NCI-H2107 treated with DMSO at 0.1 percent for 48 hours (cell line): ENCODE results near the gene DIPK1B.

Experiments used
- DNase-seq: peaks from one replicate; lab custom pipeline; 2025; ENCODE audit not compliant: unreplicated experiment; lab: John Stamatoyannopoulos, UW

The DIPK1B gene

DNA sequence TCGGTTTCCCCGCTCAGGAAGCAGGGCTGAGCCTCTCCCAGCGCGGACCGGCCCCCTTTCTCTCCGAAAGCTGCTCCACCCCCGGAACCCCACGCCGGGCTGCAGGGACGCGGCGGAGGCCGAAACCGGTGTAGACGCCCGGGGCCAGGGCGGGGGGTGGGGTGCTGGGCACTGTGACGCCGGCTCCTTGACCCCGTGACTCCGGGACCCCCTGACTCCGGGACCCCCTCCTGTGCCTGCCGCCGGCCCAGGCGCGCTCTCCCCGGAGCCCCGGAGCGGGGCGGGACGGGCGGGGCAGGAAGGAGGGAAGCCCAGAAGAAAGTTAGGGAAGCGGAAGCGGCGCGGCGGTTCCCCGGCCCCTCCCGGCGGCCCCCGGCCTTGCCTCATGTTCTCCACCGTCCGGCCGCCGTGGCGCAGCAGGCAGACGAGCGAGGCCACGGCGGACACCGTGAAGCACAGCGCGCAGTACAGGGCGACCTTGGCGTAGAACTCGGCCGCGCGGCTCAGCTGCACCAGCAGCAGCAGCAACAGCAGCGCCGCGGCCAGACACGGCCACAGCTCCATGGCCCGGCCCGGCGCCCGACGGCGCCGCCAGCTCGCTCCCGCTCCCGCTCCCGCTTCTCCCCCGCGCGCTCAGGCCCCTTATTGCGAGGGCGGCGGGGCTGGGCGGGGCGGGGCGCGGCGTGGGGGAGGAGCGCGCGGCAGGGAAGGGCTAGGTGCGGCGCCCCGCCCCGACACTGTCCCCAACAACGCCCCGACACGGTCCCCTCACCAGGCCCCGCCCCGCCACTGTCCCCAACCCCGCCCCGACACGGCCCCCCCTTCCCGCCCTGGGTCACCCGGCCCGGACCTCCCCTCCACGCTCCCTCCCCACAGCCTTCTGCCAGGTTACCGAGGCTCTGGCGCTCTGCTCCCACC, 25.3 kb upstream of the DIPK1B start, which contains the start of gene AGPAT2:
TSS of gene AGPAT2 (minus strand) at position 664 of the 918 bp plus-strand sequence. CDS start at position 564, 100 bp downstream.
- DNase-seq, result no peak

DNA sequence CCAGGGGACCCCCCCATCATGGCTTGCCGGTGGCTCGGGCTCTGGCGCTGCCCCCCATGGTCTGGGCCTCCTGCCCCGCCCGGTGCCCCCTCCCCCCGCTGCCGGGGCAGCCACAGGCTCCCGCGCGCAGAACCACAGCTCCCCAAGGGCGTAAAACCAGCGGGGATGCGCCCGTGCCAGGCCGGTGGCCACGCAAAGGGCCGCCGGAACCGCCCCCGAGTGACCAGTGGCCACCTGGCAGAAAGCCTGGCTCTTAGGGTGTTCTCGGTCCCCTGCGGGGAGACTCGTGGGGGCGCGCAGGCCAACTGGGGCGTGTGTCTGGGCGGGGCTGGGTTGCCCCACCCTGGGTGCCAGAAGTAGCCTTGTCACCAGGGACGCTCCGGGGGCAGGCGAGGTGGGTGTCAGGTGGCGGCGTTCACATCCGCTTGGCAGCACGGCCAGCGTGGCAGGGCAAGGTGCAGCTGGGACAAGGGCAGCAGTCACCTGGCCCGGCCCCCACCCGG, 24.6 kb upstream of the DIPK1B start:
- DNase-seq, result no peak

DNA sequence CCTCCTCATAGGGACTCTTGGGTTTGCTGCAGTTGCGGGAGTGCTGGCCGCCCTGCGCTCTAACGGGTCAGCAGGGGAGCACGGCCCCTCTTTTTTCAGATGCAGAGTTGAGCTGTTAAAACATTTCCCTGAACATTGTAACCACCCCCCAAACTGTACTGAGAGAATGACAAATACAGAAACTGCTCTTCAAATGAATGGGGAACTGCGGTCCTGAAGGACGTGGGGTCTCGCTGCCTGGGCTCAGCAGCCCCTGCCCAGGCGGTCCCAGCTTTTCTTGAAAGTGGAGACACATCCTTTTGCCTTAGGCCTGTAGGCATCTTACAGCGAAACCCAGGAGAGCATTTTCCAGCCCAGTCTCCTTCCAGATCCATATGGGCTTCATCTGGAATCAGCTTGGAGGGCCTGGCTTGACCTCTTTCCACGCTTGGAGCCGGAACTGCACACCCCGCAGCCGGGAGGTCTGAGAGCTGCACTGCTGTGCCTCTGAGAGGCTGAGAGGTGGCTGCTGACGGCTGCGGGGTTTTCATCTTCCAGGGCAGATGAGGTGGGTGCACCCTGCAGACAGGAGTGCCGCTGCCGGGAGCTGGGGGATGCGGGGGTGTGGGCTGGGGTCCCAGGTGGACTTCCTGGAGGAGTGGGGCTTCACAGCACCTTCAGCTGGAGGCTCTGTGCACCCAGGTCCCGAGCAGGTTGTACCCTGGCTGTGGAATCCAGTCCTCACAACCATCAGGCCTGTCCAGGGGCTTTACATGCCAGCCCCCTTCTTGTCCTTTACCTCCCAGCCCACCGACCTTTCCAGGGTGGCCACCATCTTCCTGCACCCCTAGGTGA, 23.9 kb upstream of the DIPK1B start:
- no peak for DNase-seq

DNA sequence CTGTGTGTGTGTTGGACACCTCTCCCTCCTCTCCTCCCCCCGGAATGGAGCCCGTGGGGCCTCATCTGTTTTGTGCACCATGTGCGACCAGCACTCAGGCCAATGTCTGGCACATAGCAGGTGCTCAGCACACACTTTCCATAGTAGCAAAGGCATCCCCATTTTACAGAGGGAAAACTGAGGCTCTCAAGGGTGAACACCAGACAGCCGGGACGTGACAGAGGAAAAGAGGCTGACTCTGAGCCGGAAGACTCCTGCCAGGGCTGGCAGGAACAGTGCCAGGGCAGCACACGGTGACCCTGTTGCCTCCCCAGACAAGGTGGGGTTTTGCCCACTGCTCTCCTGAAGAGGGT, 23.3 kb upstream of the DIPK1B start:
- DNase-seq, result no peak

DNA sequence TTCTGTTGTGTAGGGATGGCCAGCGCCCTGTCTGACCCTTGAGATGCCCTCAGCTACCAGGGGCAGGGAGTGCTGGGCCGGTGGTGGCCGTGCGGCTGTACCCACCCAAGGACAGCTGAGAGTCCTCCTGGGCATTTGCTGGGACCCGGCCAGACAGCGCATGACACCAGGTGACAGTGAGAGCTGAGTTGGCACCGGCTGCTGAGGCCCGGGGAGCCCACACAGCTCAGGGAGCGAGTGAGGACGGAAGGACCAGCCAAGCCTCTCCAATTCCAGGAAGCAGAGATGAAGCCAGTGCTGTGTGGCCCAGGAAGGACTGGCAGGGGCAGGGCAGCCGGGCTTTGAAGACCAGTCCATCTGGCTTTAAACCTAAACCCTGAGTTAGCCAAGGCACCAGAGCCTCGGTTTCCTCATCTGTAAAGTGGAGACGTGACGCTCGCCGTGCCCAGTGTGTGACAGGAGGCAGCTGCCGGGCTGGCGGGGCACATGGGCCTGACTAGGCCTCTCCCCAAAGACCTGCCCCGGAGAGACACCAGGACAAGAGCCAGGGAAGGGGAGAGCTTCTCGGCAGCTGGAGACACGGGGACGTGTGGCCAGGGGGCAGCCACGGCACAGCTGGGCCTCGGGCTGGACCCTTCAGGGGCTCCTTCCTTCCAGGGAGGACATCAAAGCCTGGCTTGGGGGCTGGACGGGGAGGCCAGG, 22.1 kb upstream of the DIPK1B start:
- no peak for DNase-seq

DNA sequence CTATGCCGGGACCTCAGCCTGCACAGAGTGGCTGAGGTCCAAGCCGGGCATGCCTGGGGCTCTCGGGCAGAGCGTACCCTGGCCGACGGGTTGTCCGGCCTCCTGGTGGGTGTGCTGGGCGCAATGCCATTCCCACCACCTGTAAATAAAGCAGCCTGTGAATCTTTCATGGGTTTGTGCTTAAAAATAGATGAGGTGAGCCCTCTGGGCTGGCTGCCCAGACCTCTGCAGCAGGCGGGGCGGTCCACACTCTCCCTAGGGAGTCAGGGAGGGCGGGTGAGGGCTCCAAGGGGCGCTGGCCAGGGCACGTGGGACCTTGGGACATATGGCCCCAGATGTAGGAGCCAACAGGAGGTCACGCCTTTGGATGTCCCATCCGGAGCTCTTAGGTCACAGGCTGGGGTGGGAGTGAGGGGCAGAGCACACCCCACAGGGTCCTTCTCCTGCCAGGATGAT, 21.5 kb upstream of the DIPK1B start:
- DNase-seq, result no peak

DNA sequence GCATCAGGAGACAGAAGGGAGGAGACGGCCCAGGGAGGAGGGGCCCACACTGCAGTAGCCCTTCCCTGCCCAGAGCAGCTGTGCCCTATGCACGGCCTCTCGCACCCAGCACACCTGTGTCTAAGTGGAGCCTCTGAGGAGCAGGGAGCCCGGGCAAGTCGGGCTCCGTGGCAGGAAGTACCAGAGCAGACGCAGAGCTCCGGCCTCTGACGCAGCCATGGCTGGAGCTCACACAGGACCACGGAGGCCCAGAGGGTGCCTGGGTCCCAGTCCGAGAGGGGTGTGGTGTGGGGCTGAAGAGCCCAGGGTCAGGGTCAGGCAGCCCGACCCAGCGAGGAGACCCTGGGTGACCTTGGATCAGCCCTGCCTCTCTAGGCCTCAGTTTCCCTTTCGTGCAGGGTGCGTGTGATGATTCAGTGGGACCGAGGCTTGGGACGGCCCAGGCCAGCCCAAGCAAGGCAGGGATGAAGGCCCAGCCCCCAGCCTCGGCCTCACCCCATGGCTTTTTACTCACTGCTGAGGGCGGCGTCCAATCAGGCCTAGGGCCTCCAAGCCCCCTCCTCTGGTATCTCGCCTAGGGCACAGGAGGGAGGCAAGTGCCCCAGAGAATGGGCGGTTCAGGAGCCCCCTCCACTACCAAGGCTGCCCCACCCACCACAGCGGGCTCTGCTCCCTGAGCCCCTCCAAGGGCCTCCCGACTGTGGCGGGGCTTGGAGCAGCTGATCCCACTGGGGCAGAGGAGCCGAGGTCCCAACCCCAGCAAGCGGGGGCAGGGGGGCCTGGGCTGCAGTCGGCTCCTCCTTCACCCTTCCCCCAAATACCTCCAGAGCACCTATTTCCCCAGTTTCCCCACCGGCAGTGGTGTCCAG, 20.8 kb upstream of the DIPK1B start:
- no peak for DNase-seq

DNA sequence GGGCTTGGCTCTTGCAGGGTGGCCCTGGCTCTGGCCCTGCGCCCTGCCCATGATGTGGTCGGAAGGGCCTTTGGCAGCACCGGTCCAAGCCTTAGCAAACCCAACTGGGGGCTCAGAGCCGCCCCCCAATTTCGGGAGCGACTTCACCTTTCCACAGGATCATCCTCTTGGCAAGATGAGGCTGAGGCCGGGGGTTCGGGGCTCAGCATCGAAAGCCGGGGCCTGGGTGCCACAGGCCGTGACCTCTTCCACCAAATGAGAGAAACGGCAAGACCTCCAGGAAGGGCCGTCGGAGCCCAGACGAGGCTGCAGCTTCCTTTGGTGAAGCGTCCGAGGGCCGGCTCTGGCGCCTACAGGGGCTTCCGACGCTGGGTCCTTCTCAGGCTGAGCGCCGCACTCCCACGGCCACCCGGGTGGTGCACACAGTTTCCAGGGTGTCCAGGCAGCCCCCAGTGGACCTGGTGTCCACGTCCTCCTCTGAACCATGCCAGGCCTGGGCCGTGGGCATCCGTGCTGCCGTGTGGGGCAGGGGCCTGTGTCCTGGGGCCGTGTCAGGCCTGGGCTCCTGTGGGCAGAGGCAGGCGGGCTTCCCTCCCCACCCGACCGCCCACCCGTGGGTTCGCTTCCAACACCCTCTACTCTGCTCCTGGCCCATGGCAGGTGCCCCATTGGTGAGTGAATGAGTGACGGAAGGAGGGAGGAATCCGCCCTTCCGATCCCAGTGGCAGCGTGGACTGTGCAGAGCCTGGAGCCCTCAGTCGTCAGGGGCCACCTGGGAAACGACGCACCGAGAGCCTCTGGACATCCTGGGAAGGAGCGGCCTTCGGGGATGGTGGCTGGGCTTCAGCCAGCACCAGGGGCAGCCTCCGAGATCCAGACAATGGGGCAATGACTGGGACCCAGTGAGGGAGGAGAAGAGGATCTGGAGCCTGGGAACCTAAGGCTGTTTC, 19.9 kb upstream of the DIPK1B start:
- DNase-seq, result no peak

DNA sequence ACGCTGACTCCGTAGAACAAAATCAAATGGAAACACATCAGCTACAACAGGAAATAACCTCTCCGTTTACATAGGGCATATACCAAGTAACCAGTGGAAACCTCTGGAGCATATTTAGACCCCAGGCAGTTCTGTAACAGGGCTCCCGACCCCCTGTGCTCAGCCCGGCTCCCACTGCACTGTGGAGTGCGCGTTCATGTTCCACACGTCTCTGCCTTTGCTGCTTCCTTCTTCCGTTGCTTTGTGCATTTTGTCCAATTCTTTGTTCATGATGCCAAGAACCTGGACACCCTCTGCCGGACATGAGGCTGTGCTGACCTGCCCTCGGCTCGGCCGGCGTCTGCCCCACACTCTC, 19.3 kb upstream of the DIPK1B start:
- DNase-seq, result no peak

DNA sequence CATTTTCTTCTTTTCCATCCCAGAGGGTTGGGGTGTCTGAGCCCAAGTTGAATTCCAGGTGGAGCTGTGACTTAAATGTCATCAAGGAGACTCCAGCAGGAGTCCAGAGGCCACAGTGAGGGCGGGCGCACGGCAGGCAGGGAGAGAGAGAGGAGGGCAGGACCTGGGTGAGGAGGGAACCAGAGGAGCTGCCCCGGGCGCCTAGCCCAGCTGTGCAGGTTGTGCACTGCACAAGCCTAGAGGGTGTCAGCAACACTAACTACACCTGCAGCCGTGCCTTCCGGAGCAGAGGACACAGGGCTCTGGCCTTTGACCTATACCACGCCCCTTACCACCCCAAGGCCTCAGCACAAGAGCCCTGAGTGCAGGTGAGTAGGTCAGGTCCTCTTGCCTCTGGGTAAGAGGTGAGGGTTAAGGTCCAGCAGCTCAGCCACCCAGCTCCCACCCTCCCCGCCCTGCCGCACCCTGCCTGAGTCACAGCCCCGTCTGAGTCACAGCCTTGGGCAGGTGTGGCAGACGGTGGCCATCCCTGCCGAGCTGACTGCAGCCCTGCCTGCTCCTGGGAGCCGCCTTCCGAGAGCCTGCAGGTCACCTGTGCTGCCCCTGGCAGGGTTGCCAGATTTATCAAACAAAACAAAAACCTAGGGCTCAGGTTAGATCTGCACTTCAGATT, 18.7 kb upstream of the DIPK1B start:
- no peak for DNase-seq

DNA sequence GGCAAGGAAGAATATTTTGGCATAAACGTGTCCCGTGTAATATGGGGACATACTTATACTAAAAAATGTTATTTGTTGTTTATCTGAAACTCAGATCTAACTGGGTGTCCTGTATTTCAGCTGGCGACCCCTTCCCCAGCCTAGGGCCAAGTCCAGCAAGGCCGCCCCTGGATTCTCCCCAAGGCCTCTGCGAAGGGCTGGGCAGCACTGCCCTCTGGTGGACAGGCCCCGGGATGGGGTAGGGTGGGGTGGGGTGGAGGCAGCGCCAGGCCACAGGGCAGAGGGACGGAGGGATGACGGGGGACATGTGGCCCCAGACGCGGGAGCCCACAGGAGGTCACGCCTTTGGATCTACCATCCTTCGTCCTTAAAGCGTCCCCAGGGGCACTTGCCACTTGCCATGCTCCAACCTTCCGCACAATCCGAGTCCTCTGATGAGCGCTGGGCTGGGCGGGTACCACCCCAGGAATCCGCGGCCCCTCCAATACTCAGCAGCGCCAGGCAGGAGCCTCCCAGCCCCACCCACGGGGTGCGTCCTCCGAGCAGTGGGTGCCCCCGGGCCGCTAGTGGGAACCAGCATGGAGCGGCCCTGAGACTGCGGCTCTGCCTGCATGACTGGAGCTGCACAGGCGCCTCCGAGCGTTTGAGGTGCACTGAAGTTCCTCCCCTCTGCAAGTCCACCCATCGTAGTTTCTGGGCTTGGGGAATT, 18.1 kb upstream of the DIPK1B start:
- no peak for DNase-seq

DNA sequence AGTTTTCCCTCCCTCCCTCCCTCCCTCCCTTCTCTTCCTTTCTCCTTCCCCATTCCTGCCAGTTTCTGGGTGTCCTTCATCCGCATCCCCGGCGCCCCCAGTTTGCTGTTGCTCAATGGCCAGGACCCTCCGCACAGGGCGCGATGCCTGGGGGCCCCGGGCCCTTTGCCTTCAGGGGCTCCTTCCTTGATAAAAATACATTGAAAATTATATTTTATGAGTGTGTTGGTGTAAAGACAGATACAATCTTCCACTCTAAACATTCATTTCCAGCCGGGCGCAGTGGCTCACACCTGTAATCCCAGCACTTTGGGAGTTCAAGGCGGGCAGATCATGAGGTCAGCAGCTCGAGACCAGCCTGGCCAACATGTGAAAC, 17.5 kb upstream of the DIPK1B start:
- no peak for DNase-seq

DNA sequence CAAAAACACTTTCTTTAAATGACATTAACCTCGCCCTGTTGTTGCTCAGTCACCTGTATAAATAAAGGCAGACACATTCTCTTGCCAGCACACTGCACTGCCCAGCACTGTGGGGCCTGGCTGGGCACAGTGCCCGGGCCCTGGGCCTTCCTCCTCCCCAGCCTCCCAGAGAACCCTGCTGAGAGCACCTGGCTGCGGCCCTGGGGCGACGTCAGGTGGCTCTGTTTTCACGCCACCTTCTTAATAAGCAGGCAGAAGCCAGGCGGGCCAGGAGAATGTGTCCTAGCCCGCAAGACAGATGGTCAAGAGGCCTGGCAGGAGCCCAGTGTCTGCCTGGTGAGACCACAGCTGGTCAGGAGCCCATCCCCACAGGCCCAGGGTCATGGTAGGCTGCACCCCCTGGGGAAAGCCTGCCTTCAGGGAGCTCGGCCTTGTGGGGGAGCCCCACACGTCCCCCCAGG, 16.9 kb upstream of the DIPK1B start:
- peak; percentile 94 for DNase-seq

DNA sequence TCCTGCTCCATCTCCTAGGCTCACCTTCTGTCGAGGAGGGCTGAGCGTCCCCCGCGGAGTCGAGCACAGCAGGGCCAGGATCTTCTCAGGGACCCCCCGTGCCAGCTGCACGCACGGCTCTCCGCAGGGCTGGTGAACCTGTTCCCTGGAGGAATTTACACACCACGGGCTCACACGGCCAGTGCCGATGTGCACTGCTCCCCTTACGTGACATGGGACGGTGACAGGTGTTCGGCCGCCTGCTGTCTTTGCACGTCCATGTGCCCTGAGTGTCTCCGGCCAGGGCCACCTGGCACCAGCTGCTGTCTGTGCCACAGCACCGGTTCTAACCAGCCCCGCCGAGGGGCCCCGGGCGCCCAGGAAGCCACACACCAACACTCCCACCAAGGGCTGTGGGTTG, 16.4 kb upstream of the DIPK1B start:
- DNase-seq, result peak; percentile 67

DNA sequence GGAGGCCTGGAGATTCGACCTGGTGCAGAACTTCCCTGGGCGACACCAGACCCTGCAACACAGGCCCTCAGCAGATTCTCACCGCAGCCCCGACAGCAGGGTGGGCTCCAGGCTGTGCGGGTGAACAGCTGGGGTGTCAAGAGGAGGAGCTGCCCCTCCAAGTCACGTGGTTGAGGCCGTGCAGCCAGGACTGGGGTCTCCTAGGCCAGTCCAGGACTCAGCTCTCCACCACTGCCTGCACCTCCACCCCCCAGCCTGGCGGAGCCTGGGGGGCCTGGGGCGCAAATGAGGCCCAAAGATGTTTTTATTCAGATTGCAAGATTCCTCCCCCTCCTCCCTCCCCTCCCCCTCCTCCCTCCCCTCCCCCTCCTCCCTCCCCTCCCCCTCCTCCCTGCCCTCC, 15.9 kb upstream of the DIPK1B start:
- DNase-seq, result no peak

DNA sequence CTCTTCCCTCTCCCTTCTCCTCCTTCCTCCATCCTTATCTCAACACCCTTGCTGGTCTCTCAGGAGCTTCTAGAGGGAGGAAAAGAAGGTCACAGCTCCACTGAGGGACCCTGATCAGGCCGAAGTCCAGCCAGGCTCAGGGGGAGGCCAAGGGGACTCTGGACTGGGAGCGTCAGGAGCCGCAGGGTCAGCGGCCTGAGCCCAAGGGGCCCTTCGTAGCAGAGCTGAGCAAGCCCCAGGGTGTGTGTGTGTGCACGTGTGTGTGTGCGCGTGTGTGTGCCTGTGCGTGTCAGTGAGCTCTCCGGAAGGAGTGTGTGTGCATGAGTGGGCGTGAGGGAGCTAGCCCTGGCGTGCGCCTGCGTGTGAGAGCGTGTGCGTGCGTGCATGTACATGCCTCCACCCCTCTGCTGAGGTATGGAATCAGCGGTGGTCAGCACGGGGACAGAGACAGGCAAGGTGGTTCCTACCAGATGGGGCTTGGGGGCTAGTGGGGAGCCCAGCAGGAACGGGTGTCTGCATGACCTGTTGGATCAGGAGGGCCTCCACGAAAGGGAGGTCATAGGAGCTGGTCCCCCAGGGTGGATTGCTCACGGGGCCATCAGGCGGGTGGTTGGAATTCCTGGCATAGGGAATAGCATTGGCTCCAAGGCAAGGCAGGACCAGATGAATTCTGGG, 15.1 kb upstream of the DIPK1B start:
- no peak for DNase-seq

DNA sequence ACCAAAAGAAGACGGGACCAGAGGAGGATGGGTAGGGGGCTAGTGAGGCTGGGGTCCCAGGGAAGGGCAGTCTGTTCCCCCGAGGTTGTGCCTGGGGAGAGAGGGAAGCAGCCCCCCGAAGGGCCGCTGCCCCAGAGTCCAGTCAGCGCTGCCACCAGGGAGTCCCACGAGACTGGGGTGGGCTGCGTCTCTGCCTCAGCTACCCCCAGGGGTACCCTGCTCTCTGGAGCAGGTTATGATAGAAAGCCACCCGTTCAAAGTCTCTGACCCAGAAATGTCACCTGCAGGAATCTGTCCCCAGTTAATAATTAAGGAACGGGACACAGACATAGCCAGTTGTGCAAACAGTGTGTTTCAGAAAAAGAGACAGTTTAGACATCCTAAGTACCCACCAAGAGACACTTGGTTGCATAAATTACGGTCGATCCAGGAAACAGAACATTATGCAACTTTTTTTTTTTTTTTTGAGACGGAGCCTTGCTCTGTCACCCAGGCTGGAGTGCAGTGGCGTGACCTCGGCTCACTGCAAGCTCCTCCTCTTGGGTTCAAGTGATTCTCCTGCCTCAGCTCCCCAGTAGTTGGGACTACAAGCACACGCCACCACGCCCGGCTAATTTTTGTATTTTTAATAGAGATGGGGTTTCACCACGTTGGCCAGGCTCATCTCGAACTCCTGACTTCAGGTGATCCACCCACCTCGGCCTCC, 14.4 kb upstream of the DIPK1B start:
- no peak for DNase-seq
